LNCaP clone FGC (cell line): ENCODE data around the gene RSPH6A.

Experiments used
- DNase-seq: peaks from one replicate; pipeline ENCODE4 v3.0.0-alpha.2; 2011; ENCODE audit warnings: low read depth
- H3K4me3 ChIP-seq: 2 replicates; pipeline ENCODE4 v1.5.1; 2011; ENCODE audit warnings: mild to moderate bottlenecking, low read depth, low read length, control low read depth
- CTCF ChIP-seq: IDR thresholded peaks from 2 replicates; pipeline ENCODE4 v1.5.1; 2012; ENCODE audit warnings: mild to moderate bottlenecking; ENCODE audit not compliant: control insufficient read depth, insufficient read depth; ENCODE audit errors: extremely low read depth

The RSPH6A gene

GRCh38 chr19:45860359-45861259, 45.5 kb upstream of the RSPH6A start:
- no peak for DNase-seq
- TF ChIP-seq CTCF, result no peak
- no peak overlapping the region for H3K4me3 ChIP-seq

- TF ChIP-seq CTCF, result no peak
- no peak for DNase-seq
- H3K4me3 ChIP-seq, result no peak overlapping the region
Measured at GRCh38 chr19:45854167-45854778, 39.2 kb upstream of the RSPH6A start.

GRCh38 chr19:45852983-45853382, 37.9 kb upstream of the RSPH6A start:
- H3K4me3 ChIP-seq, result no peak overlapping the region
- DNase-seq, result no peak
- no peak for TF ChIP-seq CTCF

- no peak for TF ChIP-seq CTCF
- DNase-seq, result no peak
Measured at GRCh38 chr19:45852145-45852750, 37.1 kb upstream of the RSPH6A start.

GRCh38 chr19:45848922-45849321, 33.8 kb upstream of the RSPH6A start:
- no peak for DNase-seq
- TF ChIP-seq CTCF, result no peak
- H3K4me3 ChIP-seq, result no peak overlapping the region

More at GRCh38 chr19:45852145-45852750, 37.1 kb upstream of the RSPH6A start:
- no peak overlapping the region for H3K4me3 ChIP-seq

DNA sequence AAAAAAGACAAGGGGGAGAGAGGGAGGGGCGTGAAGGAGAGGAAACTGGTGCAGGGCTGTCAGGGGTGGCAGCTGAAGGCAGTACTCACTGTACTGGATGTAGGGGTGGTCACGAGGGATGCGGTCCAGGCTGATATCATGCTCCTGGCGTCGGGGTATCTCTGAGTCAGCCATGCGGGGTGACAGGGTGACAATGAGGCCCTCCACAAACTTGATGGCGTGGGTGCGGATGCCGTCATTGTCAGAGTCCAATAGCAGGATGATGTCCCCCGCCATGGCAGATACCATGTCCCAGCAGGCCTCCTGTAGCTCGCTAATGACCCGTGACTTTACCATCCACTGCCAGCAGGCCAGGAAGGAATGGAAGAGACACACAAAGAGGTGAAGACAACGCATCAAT, 32.6 kb upstream of the RSPH6A start:
- TF ChIP-seq CTCF, result no peak
- DNase-seq, result no peak
- H3K4me3 ChIP-seq, result no peak overlapping the region
